ENCODE measurements around the gene FBXL16.

FBXL16 gene

DNA sequence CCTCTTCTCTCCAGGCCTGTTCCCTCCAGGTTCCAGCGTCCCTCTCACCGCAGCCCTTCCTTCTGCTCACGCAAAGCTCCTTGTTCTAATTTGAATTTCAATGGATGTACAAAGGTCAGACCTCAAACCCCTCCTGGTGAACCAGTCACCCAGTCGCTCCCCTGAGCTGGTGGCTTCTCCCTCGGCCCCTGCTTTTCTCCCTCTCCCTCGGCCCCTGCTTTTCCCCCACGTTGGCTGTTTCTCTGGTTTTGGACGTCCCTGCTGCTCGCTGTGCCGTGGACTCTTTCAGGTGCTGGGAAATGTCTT, 46.4 kb upstream of the FBXL16 start:
- TF ChIP-seq, protein P1, sequence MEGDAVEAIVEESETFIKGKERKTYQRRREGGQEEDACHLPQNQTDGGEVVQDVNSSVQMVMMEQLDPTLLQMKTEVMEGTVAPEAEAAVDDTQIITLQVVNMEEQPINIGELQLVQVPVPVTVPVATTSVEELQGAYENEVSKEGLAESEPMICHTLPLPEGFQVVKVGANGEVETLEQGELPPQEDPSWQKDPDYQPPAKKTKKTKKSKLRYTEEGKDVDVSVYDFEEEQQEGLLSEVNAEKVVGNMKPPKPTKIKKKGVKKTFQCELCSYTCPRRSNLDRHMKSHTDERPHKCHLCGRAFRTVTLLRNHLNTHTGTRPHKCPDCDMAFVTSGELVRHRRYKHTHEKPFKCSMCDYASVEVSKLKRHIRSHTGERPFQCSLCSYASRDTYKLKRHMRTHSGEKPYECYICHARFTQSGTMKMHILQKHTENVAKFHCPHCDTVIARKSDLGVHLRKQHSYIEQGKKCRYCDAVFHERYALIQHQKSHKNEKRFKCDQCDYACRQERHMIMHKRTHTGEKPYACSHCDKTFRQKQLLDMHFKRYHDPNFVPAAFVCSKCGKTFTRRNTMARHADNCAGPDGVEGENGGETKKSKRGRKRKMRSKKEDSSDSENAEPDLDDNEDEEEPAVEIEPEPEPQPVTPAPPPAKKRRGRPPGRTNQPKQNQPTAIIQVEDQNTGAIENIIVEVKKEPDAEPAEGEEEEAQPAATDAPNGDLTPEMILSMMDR (conservative IDR thresholded peaks at IDR 0.05; ENCODE audit: low read length), result no peak
- no peak for TF ChIP-seq EZH2phosphoT487 (IDR thresholded peaks at IDR 0.05; ENCODE audit: borderline replicate concordance)
- no peaks in the 10 kb centered on the region for H3K27me3 ChIP-seq (ENCODE audit: insufficient read depth, low read length, poor library complexity, severe bottlenecking)
- no peak overlapping the region for H3K9ac ChIP-seq (ENCODE audit: low read depth, low read length, poor library complexity, severe bottlenecking)
- H3F3A ChIP-seq (ENCODE audit: low read depth), result no peaks in the 10 kb centered on the region
- no peaks in the 10 kb centered on the region for H3K9me2 ChIP-seq (replicated peaks; ENCODE audit: low read depth, low read length)
- H2AFZ ChIP-seq (ENCODE audit: low read length), result no peak overlapping the region
- no peak overlapping the region for H3K4me2 ChIP-seq (ENCODE audit: low read depth, low read length, poor library complexity, severe bottlenecking)
- H3K9me3 ChIP-seq (ENCODE audit: insufficient read depth, low read depth, low read length), result no peaks in the 10 kb centered on the region
- H3K36me3 ChIP-seq (ENCODE audit: insufficient read depth, low read length), result no peaks in the 10 kb centered on the region
- no peak overlapping the region for H3K4me3 ChIP-seq (ENCODE audit: low read length, poor library complexity, severe bottlenecking)
- H4K20me1 ChIP-seq (ENCODE audit: insufficient read depth, low read length, poor library complexity, severe bottlenecking), result no peaks in the 10 kb centered on the region
- H3K4me1 ChIP-seq (ENCODE audit: insufficient read depth, low read length, poor library complexity, severe bottlenecking), result no peaks in the 10 kb centered on the region
- no peaks in the 10 kb centered on the region for H3K79me2 ChIP-seq (ENCODE audit: insufficient read depth, low read length)

DNA sequence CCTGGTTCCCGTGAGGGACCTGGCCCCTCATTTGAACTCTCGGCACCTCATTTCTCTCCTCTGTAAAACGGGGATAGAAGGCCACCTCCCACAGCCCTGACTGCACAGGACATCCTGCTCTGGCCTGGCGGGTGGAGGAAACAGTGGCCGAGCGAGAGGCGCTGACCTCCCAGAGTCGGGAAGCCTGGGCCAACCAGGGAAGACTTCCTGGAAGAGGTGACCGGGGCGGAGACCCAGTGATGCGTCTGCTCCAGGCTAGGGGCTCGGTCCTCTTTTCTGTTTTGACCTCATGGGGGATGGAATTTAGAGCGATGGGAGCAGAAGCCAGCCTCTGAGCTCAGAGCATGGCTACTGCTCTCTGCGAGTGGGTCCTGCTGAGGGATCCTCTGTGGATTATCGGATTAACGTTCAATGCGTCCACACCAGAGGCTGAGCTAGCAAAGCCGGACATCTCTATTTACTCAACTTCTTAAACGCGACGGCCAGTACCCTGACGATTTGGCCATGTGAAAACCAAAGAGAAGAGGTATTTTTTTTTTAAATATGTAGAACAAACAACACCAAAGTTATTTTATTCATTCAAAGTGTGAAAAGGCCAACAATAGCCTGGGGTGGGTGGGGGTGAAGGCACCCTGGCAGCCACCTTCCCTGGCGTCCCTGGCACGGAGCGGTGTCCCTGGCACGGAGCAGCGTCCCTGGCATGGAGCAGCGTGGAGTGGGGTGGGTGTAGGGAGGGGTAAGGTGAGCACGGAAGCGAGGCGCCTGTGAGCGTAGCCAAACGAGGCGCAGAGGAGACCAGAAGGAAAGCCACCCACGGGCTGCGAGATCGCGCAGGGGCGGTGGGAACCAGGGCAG, 45.8 kb upstream of the FBXL16 start:
- no peak for TF ChIP-seq EZH2phosphoT487 (IDR thresholded peaks at IDR 0.05; ENCODE audit: borderline replicate concordance)
- TF ChIP-seq, protein P1 (conservative IDR thresholded peaks at IDR 0.05; ENCODE audit: low read length), result no peak
- H3K27me3 ChIP-seq (ENCODE audit: insufficient read depth, low read length, poor library complexity, severe bottlenecking), result no peaks in the 10 kb centered on the region
- no peak overlapping the region for H3K4me2 ChIP-seq (ENCODE audit: low read depth, low read length, poor library complexity, severe bottlenecking)
- no peaks in the 10 kb centered on the region for H3K9me2 ChIP-seq (replicated peaks; ENCODE audit: low read depth, low read length)
- H3K79me2 ChIP-seq (ENCODE audit: insufficient read depth, low read length), result no peaks in the 10 kb centered on the region
- no peaks in the 10 kb centered on the region for H3K36me3 ChIP-seq (ENCODE audit: insufficient read depth, low read length)
- no peaks in the 10 kb centered on the region for H4K20me1 ChIP-seq (ENCODE audit: insufficient read depth, low read length, poor library complexity, severe bottlenecking)
- no peaks in the 10 kb centered on the region for H3K4me1 ChIP-seq (ENCODE audit: insufficient read depth, low read length, poor library complexity, severe bottlenecking)
- no peaks in the 10 kb centered on the region for H3F3A ChIP-seq (ENCODE audit: low read depth)
- H3K9ac ChIP-seq (ENCODE audit: low read depth, low read length, poor library complexity, severe bottlenecking), result no peak overlapping the region
- no peaks in the 10 kb centered on the region for H3K9me3 ChIP-seq (ENCODE audit: insufficient read depth, low read depth, low read length)
- no peak overlapping the region for H3K4me3 ChIP-seq (ENCODE audit: low read length, poor library complexity, severe bottlenecking)
- H2AFZ ChIP-seq (ENCODE audit: low read length), result no peak overlapping the region

- Histone ChIP-seq H3K9me3 (ENCODE audit: insufficient read depth, low read depth, low read length) (no peaks in the 10 kb centered on the region), H3F3A (ENCODE audit: low read depth) (no peaks in the 10 kb centered on the region), H3K9me2 (replicated peaks; ENCODE audit: low read depth, low read length) (no peaks in the 10 kb centered on the region), H3K79me2 (ENCODE audit: insufficient read depth, low read length) (no peaks in the 10 kb centered on the region), H3K27me3 (ENCODE audit: insufficient read depth, low read length, poor library complexity, severe bottlenecking) (no peaks in the 10 kb centered on the region), H3K4me3 (ENCODE audit: low read length, poor library complexity, severe bottlenecking) (no peak overlapping the region), H2AFZ (ENCODE audit: low read length) (no peak overlapping the region), H3K9ac (ENCODE audit: low read depth, low read length, poor library complexity, severe bottlenecking) (no peak overlapping the region), H3K4me1 (ENCODE audit: insufficient read depth, low read length, poor library complexity, severe bottlenecking) (no peaks in the 10 kb centered on the region), H3K36me3 (ENCODE audit: insufficient read depth, low read length) (no peaks in the 10 kb centered on the region), H4K20me1 (ENCODE audit: insufficient read depth, low read length, poor library complexity, severe bottlenecking) (no peaks in the 10 kb centered on the region), H3K4me2 (ENCODE audit: low read depth, low read length, poor library complexity, severe bottlenecking) (no peak overlapping the region)
- no peak for TF ChIP-seq EZH2phosphoT487 (IDR thresholded peaks at IDR 0.05; ENCODE audit: borderline replicate concordance)
- TF ChIP-seq, protein P1 (conservative IDR thresholded peaks at IDR 0.05; ENCODE audit: low read length), result no peak
These were observed 44.9 kb upstream of the FBXL16 start for GRCh38 chr16:750485-750884.

All from Loucy (cell line).